Erythroblast (primary cell): ENCODE measurements around the gene MAGEB3.

Experiments
- GATA1 ChIP-seq: IDR thresholded peaks from 2 replicates; pipeline ENCODE4 v1.6.1; 2011; ENCODE audit warnings: low read depth, mild to moderate bottlenecking, control low read depth, low read length, moderate library complexity
- POLR2A ChIP-seq: IDR thresholded peaks from 2 replicates; pipeline ENCODE4 v1.6.1; 2011; ENCODE audit warnings: mild to moderate bottlenecking, low read length

DNA sequence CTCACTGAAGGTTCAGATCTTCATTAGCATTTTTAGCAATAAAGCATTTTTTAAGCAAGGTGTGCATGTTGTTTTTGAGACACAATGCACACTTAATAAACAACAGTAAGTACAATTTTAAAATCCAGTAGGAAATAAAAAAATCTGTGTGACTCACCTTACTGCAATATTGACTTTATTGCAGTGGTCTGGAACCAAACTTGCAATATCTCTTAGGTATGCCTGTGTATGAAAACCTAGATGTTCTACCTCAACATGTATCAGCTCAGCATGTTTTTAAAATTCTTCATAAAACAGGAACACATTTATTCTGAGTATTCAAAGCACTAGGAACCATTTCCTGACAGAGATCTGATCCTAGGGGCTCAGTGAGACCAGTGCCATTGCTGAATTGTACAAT, 52.1 kb downstream of the MAGEB3 start:
- no peak for TF ChIP-seq POLR2A
- TF ChIP-seq GATA1, result no peak
